Neuronal stem cell (in vitro differentiated cells): ENCODE results near the gene C11orf54.
A peak's percentile ranks its signal among the peaks of the same experiment; 100 is the strongest.
"Not testable (repeated sequence)": the region's sequence is repeated elsewhere in the genome, so short reads cannot be mapped to it uniquely, and the experiment has no call there.

ENCODE experiments used
- DNase-seq: peaks from one replicate; pipeline ENCODE4 v3.0.0-alpha.2; 2013; ENCODE audit warnings: low spot score
- H2AFZ ChIP-seq: one replicate; pipeline ENCODE4 v1.6.1; 2013; ENCODE audit warnings: mild to moderate bottlenecking, low read length, inconsistent platforms
- H2AK5ac ChIP-seq: 2 replicates; pipeline ENCODE4 v1.6.1; 2013; ENCODE audit warnings: low read depth, mild to moderate bottlenecking, inconsistent platforms, low read length, moderate library complexity, mixed read lengths
- H2BK120ac ChIP-seq: 2 replicates; pipeline ENCODE4 v1.6.1; 2013; ENCODE audit warnings: low read depth, mild to moderate bottlenecking, inconsistent platforms, low read length, moderate library complexity, mixed read lengths
- H2BK12ac ChIP-seq: one replicate; pipeline ENCODE4 v1.6.1; 2013; ENCODE audit warnings: low read length, inconsistent platforms
- H2BK15ac ChIP-seq: 2 replicates; pipeline ENCODE4 v1.6.1; 2013; ENCODE audit warnings: mild to moderate bottlenecking, low read length, inconsistent platforms, mixed read lengths
- H2BK5ac ChIP-seq: one replicate; pipeline ENCODE4 v1.6.1; 2013; ENCODE audit warnings: inconsistent platforms, mild to moderate bottlenecking, low read length, moderate library complexity
- H3K14ac ChIP-seq: one replicate; pipeline ENCODE4 v1.6.1; 2013; ENCODE audit warnings: low read length, inconsistent platforms
- H3K18ac ChIP-seq: 2 replicates; pipeline ENCODE4 v1.6.1; 2013; ENCODE audit warnings: low read length, inconsistent platforms
- H3K23ac ChIP-seq: 2 replicates; pipeline ENCODE4 v1.6.1; 2013; ENCODE audit warnings: low read depth, mild to moderate bottlenecking, mixed read lengths, low read length, inconsistent platforms; ENCODE audit not compliant: poor library complexity
- H3K27ac ChIP-seq: replicated peaks from 3 replicates; pipeline ENCODE4 v1.5.1; 2013; ENCODE audit warnings: low read length, inconsistent platforms
- H3K27me3 ChIP-seq, 3 experiments: 2 replicates each; pipeline ENCODE4 v1.6.1; 2013; ENCODE audit warnings: low read length in 3 of 3, mild to moderate bottlenecking in 2 of 3, inconsistent platforms in 1 of 3, low read depth in 1 of 3, mixed read lengths in 1 of 3, moderate library complexity in 1 of 3; ENCODE audit not compliant: control insufficient read depth in 3 of 3, insufficient read depth in 3 of 3
- H3K36me3 ChIP-seq, 2 donors: replicated peaks in 1 of 2; 2 replicates each; pipeline ENCODE4 v1.6.1; 2013; ENCODE audit warnings: low read length in 2 of 2; ENCODE audit not compliant: control insufficient read depth in 2 of 2, insufficient read depth in 2 of 2
- H3K4ac ChIP-seq: 2 replicates; pipeline ENCODE4 v1.6.1; 2013; ENCODE audit warnings: inconsistent platforms, mild to moderate bottlenecking, low read length, moderate library complexity
- H3K4me1 ChIP-seq, 2 donors: 1 replicate in 1 of 2; 2 replicates in 1 of 2; pipeline ENCODE4 v1.6.1; 2013; ENCODE audit warnings: low read length in 2 of 2, low read depth in 1 of 2; ENCODE audit not compliant: control insufficient read depth in 2 of 2, insufficient read depth in 1 of 2
- H3K4me2 ChIP-seq: one replicate; pipeline ENCODE4 v1.6.1; 2013; ENCODE audit warnings: mild to moderate bottlenecking, low read length, inconsistent platforms; ENCODE audit not compliant: insufficient read depth, poor library complexity, severe bottlenecking
- H3K4me3 ChIP-seq, 2 donors: 2 replicates each; pipeline ENCODE4 v1.5.1; 2013; ENCODE audit warnings: low read length in 2 of 2, mild to moderate bottlenecking in 2 of 2, inconsistent platforms in 1 of 2, moderate library complexity in 1 of 2
- H3K79me1 ChIP-seq: one replicate; pipeline ENCODE4 v1.6.1; 2013; ENCODE audit warnings: low read depth, mild to moderate bottlenecking, inconsistent platforms, low read length, moderate library complexity
- H3K9ac ChIP-seq: one replicate; pipeline ENCODE4 v1.6.1; 2013; ENCODE audit warnings: mild to moderate bottlenecking, low read depth, low read length, inconsistent platforms; ENCODE audit not compliant: poor library complexity
- H3K9me3 ChIP-seq, 2 donors: replicated peaks in 1 of 2; 2 replicates each; pipeline versions ENCODE3 to v1.6.1; 2013; ENCODE audit warnings: low read length in 2 of 2, mild to moderate bottlenecking in 2 of 2, inconsistent platforms in 1 of 2, low read depth in 1 of 2, mixed read lengths in 1 of 2, moderate library complexity in 1 of 2; ENCODE audit not compliant: control insufficient read depth in 2 of 2, insufficient read depth in 1 of 2
- H4K8ac ChIP-seq: one replicate; pipeline ENCODE4 v1.6.1; 2013; ENCODE audit warnings: low read depth, mild to moderate bottlenecking, inconsistent platforms, low read length, moderate library complexity
- H4K91ac ChIP-seq: one replicate; pipeline ENCODE4 v1.6.1; 2013; ENCODE audit warnings: low read length, low read depth, mild to moderate bottlenecking, inconsistent platforms; ENCODE audit not compliant: poor library complexity
- WGBS, 2 donors: extraction: QIAGEN DNeasy Blood & Tissue Kit; methylation state at CpG; one replicate each; pipeline ENCODE4 v1.1.7; 2013; ENCODE audit warnings: missing lambda C conversion rate in 2 of 2, mixed read lengths in 1 of 2; ENCODE audit not compliant: insufficient read length in 2 of 2, insufficient replicate concordance in 1 of 2; ENCODE audit errors: extremely low coverage in 2 of 2; 5-methylcytosine and 5-hydroxymethylcytosine counted together

C11orf54 gene

GRCh38 chr11:93743291-93743690 lies 1.8 kb downstream of the C11orf54 start:
- Histone ChIP-seq H2BK15ac (no peak overlapping the region), H3K4me2 (peak overlapping the region; percentile 4), H3K4me1 (peaks cover 3 to 16% of the 10 kb centered on the region in 2 donors), H3K18ac (no peak overlapping the region), H3K27ac (no peak overlapping the region), H2AFZ (no peak overlapping the region), H3K36me3 (peaks cover 3 to 30% of the 10 kb centered on the region in 2 donors), H2BK120ac (no peak overlapping the region), H3K4me3 (no peak overlapping the region), H3K23ac (no peak overlapping the region), H2BK5ac (no peak overlapping the region), H4K8ac (no peak overlapping the region), H3K9me3 (no peaks in the 10 kb centered on the region), H3K4ac (no peak overlapping the region), H2BK12ac (no peak overlapping the region), H3K14ac (peak overlapping the region; percentile 33), H3K9ac (no peak overlapping the region), H3K27me3 (no peaks in the 10 kb centered on the region), H4K91ac (no peak overlapping the region), H3K79me1 (peaks cover 4% of the 10 kb centered on the region), H2AK5ac (no peak overlapping the region)
- no CpG with 5 or more reads among the region's 23 CpGs for WGBS, 2 donors
- no peak for DNase-seq

- no peak for DNase-seq
- Histone ChIP-seq H4K8ac (no peak overlapping the region), H3K4me2 (no peak overlapping the region), H3K23ac (no peak overlapping the region), H2AK5ac (no peak overlapping the region), H2AFZ (no peak overlapping the region), H2BK12ac (no peak overlapping the region), H3K4me3 (no peak overlapping the region), H2BK120ac (no peak overlapping the region), H3K14ac (no peak overlapping the region), H3K4me1 (peaks cover 0 to 4% of the 10 kb centered on the region in 2 donors), H3K79me1 (peaks cover 4% of the 10 kb centered on the region), H3K4ac (no peak overlapping the region), H3K18ac (no peak overlapping the region), H3K9ac (no peak overlapping the region), H2BK5ac (no peak overlapping the region), H3K27ac (no peak overlapping the region), H3K9me3 (no peaks in the 10 kb centered on the region), H3K27me3 (no peaks in the 10 kb centered on the region), H2BK15ac (no peak overlapping the region), H3K36me3 (peaks cover 0 to 23% of the 10 kb centered on the region in 2 donors), H4K91ac (no peak overlapping the region)
- WGBS, 2 donors: no CpG with 5 or more reads among the region's 7 CpGs
Measured at GRCh38 chr11:93744669-93745004, 3.2 kb downstream of the C11orf54 start.

- DNase-seq: not testable (repeated sequence)
Measured at GRCh38 chr11:93745005-93745755, 3.7 kb downstream of the C11orf54 start.

GRCh38 chr11:93746101-93746500 lies 4.6 kb downstream of the C11orf54 start:
- Histone ChIP-seq H2BK12ac (no peak overlapping the region), H4K91ac (no peak overlapping the region), H3K4me2 (no peak overlapping the region), H3K79me1 (peaks cover 4% of the 10 kb centered on the region), H2BK120ac (no peak overlapping the region), H3K36me3 (peaks cover 0 to 22% of the 10 kb centered on the region in 2 donors), H3K23ac (no peak overlapping the region), H2AK5ac (no peak overlapping the region), H3K4me3 (no peak overlapping the region), H3K9me3 (no peaks in the 10 kb centered on the region), H3K9ac (no peak overlapping the region), H3K4ac (no peak overlapping the region), H2BK15ac (no peak overlapping the region), H4K8ac (no peak overlapping the region), H3K27ac (no peak overlapping the region), H3K4me1 (peaks cover 0 to 4% of the 10 kb centered on the region in 2 donors), H2AFZ (no peak overlapping the region), H3K18ac (no peak overlapping the region), H3K14ac (no peak overlapping the region), H3K27me3 (no peaks in the 10 kb centered on the region), H2BK5ac (no peak overlapping the region)
- DNase-seq: no peak
- WGBS, 2 donors: no CpG with 5 or more reads among the region's 2 CpGs

More at GRCh38 chr11:93745005-93745755, 3.7 kb downstream of the C11orf54 start:
- not testable (repeated sequence) for H3K4me3 ChIP-seq, H3K4me2 ChIP-seq, H2BK12ac ChIP-seq, H2BK5ac ChIP-seq, H3K27me3 ChIP-seq, H4K8ac ChIP-seq, H3K9me3 ChIP-seq, H3K23ac ChIP-seq, H3K4ac ChIP-seq, H3K4me1 ChIP-seq, H3K27ac ChIP-seq, H2BK120ac ChIP-seq, H2AK5ac ChIP-seq, H2BK15ac ChIP-seq, H3K14ac ChIP-seq, H2AFZ ChIP-seq, H3K18ac ChIP-seq, H3K79me1 ChIP-seq, H3K9ac ChIP-seq, H4K91ac ChIP-seq
- peaks cover 0 to 22% of the 10 kb centered on the region in 2 donors for H3K36me3 ChIP-seq
- no CpG with 5 or more reads among the region's 12 CpGs for WGBS, 2 donors
